HEK293T (cell line): ENCODE data around the gene DNAJC17.

Source experiments
- HDGF ChIP-seq: fragments of 450-650 bp; IDR thresholded peaks from 2 replicates; pipeline ENCODE4 v1.6.1; 2017; ENCODE audit warnings: antibody characterized with exemption, borderline replicate concordance
- NFRKB ChIP-seq: fragments of 450-650 bp; IDR thresholded peaks from 2 replicates; pipeline ENCODE4 v1.6.1; 2016; ENCODE audit warnings: mild to moderate bottlenecking, moderate library complexity

- no peak for TF ChIP-seq NFRKB
- no peak for TF ChIP-seq HDGF
Measured at GRCh38 chr15:40775740-40776536, 31.3 kb downstream of the DNAJC17 start.
